Hepatocyte (in vitro differentiated cells): ENCODE data around the gene HK3.

Experiments
- CTCF ChIP-seq: fragments of 200-600 bp; sonication (generic); IDR thresholded peaks from 2 replicates; pipeline ENCODE4 v1.5.1; 2016; ENCODE audit warnings: antibody characterized with exemption, mild to moderate bottlenecking; ENCODE audit not compliant: poor library complexity
- EZH2phosphoT487 ChIP-seq: fragments of 200-600 bp; sonication (generic); IDR thresholded peaks from one replicate; pipeline ENCODE4 v1.6.1; 2018; ENCODE audit warnings: antibody characterized with exemption, mild to moderate bottlenecking, low read depth, moderate library complexity; ENCODE audit not compliant: unreplicated experiment, severe bottlenecking

- TF ChIP-seq CTCF = no peak
- no peak for TF ChIP-seq EZH2phosphoT487
Observed at GRCh38 chr5:176884571-176884890, 14.6 kb downstream of the HK3 start.
